Heart left ventricle (tissue), 16 donors: ENCODE data around the gene TRIM54. TPM values are rescaled to one million over a fixed set of nuclear protein-coding genes. Genes with fewer than 3 reads are reported as not detected.
A peak's percentile ranks its signal among the peaks of the same experiment; 100 is the strongest.

Experiments
- ATAC-seq, 4 donors: fragments of 200-7000 bp; cut with Tn5 transposase; one replicate each; pipeline ENCODE4 v1.9.1; 2020 to 2022; ENCODE audit warnings: moderate library complexity in 4 of 4, mild to moderate bottlenecking in 3 of 4, moderate number of reproducible peaks in 1 of 4
- DNase-seq, 5 donors: peaks; one replicate each; pipeline ENCODE4 v3.0.0-alpha.2; 2020
- H3K27ac ChIP-seq, 12 donors: fragments of 200-600 bp; sonication (generic) in 4 of 12; one replicate each; pipeline versions ENCODE4 v1.5.0 to v1.8.0; 2016 to 2022; ENCODE audit warnings: mild to moderate bottlenecking in 2 of 12
- H3K27me3 ChIP-seq, 9 donors: fragments of 200-600 bp; sonication (generic) in 2 of 9; one replicate each; pipeline versions ENCODE4 v1.5.1 to v1.8.0; 2016 to 2022; ENCODE audit warnings: mild to moderate bottlenecking in 3 of 9
- H3K36me3 ChIP-seq, 9 donors: fragments of 200-600 bp; sonication (generic) in 2 of 9; one replicate each; pipeline versions ENCODE4 v1.5.0 to v1.8.0; 2018 to 2022; ENCODE audit warnings: mild to moderate bottlenecking in 2 of 9
- H3K4me1 ChIP-seq, 12 donors: fragments of 200-600 bp; sonication (generic) in 4 of 12; one replicate each; pipeline versions ENCODE4 v1.5.0 to v1.8.0; 2016 to 2022; ENCODE audit warnings: mild to moderate bottlenecking in 3 of 12
- H3K4me3 ChIP-seq, 12 donors: fragments of 200-600 bp; sonication (generic) in 4 of 12; one replicate each; pipeline versions ENCODE4 v1.5.0 to v1.8.0; 2017 to 2022; ENCODE audit warnings: mild to moderate bottlenecking in 9 of 12, moderate library complexity in 4 of 12
- H3K9me3 ChIP-seq, 12 donors: fragments of 200-600 bp; sonication (generic) in 4 of 12; one replicate each; pipeline versions ENCODE4 v1.5.0 to v1.8.0; 2016 to 2022; ENCODE audit warnings: mild to moderate bottlenecking in 1 of 12
- CTCF ChIP-seq, 12 donors: fragments of 200-600 bp; sonication (generic) in 4 of 12; IDR thresholded peaks; one replicate each; pipeline versions ENCODE4 v1.5.0 to v1.8.0; 2018 to 2022; ENCODE audit warnings: antibody characterized with exemption in 12 of 12, mild to moderate bottlenecking in 5 of 12
- POLR2A ChIP-seq, 2 donors: fragments of 450-650 bp; IDR thresholded peaks; one replicate each; pipeline ENCODE4 v1.6.1; 2017; ENCODE audit warnings: antibody characterized with exemption in 2 of 2, mild to moderate bottlenecking in 2 of 2, moderate library complexity in 2 of 2
- WGBS, 4 donors: extraction: QIAGEN DNeasy Blood & Tissue Kit in 2 of 4; methylation state at CpG; one replicate each; pipeline versions ENCODE4 v1.1.5 to v1.1.7; 2013 to 2018; 5-methylcytosine and 5-hydroxymethylcytosine counted together
- intact Hi-C, 10 donors: fragments of 100-400 bp; cut with DNase I; formaldehyde crosslinking; loops; one replicate each; pipeline versions ENCODE4 v1.11.1 to v1.14.2; 2022
- polyA plus RNA-seq, 2 donors: library from polyadenylated mRNA; stranded (reverse); fragments of 200-250 nt; gene quantifications; one replicate each; pipeline ENCODE4 v1.2.3, GENCODE V29; 2013
- total RNA-seq, 9 donors: library from RNA; depleted of rRNA in 2 of 9; stranded (reverse); fragments of >200 nt in 2 of 9; fragmentation: NEBNext Ultra II Directional in 3 of 9; extraction: Animal tissue kit (Norgen Biotek cat#: 25700) in 3 of 9; gene quantifications; one replicate each; pipeline versions ENCODE4 v1.1.0 to v1.2.4, GENCODE V29; 2016 to 2023
- donor health status: ischemic (EF 13 %, LVEDD 7.1; RV severe dilation, severe dysfunction).
- donor health status: healthy with polysubstance abuse.
- donor health status: DM: no; HTN: yes; CAD: no.
- donor health status: DM: no; HTN: no; CAD: no.
- donor health status: ischemic (EF 25% LVEDD 6.9; RV normal size, moderate dysfunction).
- donor health status: ischemic (EF 25% LVEDD 5.7; RV mildly dilated, moderate dysfunction).
- donor health status: healthy.
- donor health status: DM: yes; HTN: yes; CAD: no.
- donor health status: ischemic (EF 35%, LVEDD 5.7; RV mildly dilated, moderate dysfunction).
- donor health status: nonischemic (EF 11% LVEDD 7.7; RV severe dilation, severe dysfunction).
- donor health status: DM: yes; HTN: yes; CAD: no.
- donor health status: PGD.
- donor health status: ischemic (EF 29% LVEDD 5.4; RV normal size, mild dysfunction).
- donor health status: nonischemic (EF 23%, LVEDD 6.1; RV moderate dilation, normal function).

The TRIM54 gene
- total and polyA plus RNA-seq, 11 donors: 128 to 329 (median 241) TPM

- peaks cover 0 to 58% (median 38%) of the 10 kb centered on the region in 9 donors for H3K36me3 ChIP-seq
- H3K27ac ChIP-seq: peak overlapping the region in 2 of 12 donors; percentile 9 to 22
- H3K9me3 ChIP-seq: no peaks in the 10 kb centered on the region
- TF ChIP-seq CTCF (IDR thresholded peaks at IDR 0.05): no peak
- no peak for TF ChIP-seq POLR2A (IDR thresholded peaks at IDR 0.05)
- peaks cover 0 to 32% (median 12%) of the 10 kb centered on the region in 12 donors for H3K4me1 ChIP-seq
- 14 to 37% (median 30%) methylated on average over 14 to 75 of the region's 75 CpGs for WGBS, 4 donors
- H3K4me3 ChIP-seq: no peak overlapping the region
- H3K27me3 ChIP-seq: peaks cover 0 to 48% (median 23%) of the 10 kb centered on the region in 9 donors
- DNase-seq (peak in 1 of 5 donors; percentile 60), ATAC-seq (peak in 3 of 4 donors; percentile 7 to 26 (median 12))
- intact Hi-C loops: loop anchor here in 1 of 10 donors (10.0 kb wide), 1 partner anchor 203 kb away; no protein-coding TSS in a partner anchor
Observed at GRCh38 chr2:27307545-27308358, 25.5 kb downstream of the TRIM54 start.

GRCh38 chr2:27308359-27308881 is 26.2 kb downstream of the TRIM54 start, which contains the start of gene UCN:
Gene UCN, minus strand, starts transcription at chr2:27308445. Its CDS starts 550 bp downstream, at chr2:27307895.
- DNase-seq: peak in 4 of 5 donors; percentile 48 to 59 (median 54)

GRCh38 chr2:27309651-27310050 is 27.4 kb downstream of the TRIM54 start:
- H3K9me3 ChIP-seq: no peaks in the 10 kb centered on the region
- peaks cover 0 to 28% (median 10%) of the 10 kb centered on the region in 12 donors for H3K4me1 ChIP-seq
- H3K36me3 ChIP-seq: peaks cover 0 to 47% (median 38%) of the 10 kb centered on the region in 9 donors
- WGBS, 4 donors: 67 to 82% (median 77%) methylated on average over 6 of the region's 6 CpGs
- H3K4me3 ChIP-seq: no peak overlapping the region
- peaks cover 0 to 45% (median 23%) of the 10 kb centered on the region in 9 donors for H3K27me3 ChIP-seq
- ATAC-seq (no peak), DNase-seq (no peak)
- intact Hi-C loops: loop anchor here in 1 of 10 donors (10.0 kb wide), 1 partner anchor 205 kb away; no protein-coding TSS in a partner anchor
- H3K27ac ChIP-seq: no peak overlapping the region
- TF ChIP-seq POLR2A (IDR thresholded peaks at IDR 0.05) (no peak), CTCF (IDR thresholded peaks at IDR 0.05) (no peak)

More at GRCh38 chr2:27308359-27308881, 26.2 kb downstream of the TRIM54 start, which contains the start of gene UCN:
- H3K27ac ChIP-seq: peak within 1 kb of the TSS in 2 of 12 donors; percentile 9 to 22
- H3K9me3 ChIP-seq: no peaks in the 10 kb centered on the region
- no peak for TF ChIP-seq CTCF (IDR thresholded peaks at IDR 0.05)
- H3K36me3 ChIP-seq: peaks cover 0 to 54% (median 38%) of the 10 kb centered on the region in 9 donors
- peaks cover 0 to 28% (median 10%) of the 10 kb centered on the region in 12 donors for H3K4me1 ChIP-seq
- intact Hi-C loops: loop anchor here in 1 of 10 donors (10.0 kb wide), 1 partner anchor 204 kb away; no protein-coding TSS in a partner anchor
- ATAC-seq: peak; percentile 16 to 50 (median 40)
- WGBS, 4 donors: 22 to 54% (median 30%) methylated on average over 3 to 25 of the region's 25 CpGs
- H3K27me3 ChIP-seq: peaks cover 0 to 48% (median 23%) of the 10 kb centered on the region in 9 donors
- H3K4me3 ChIP-seq: no peak within 1 kb of the TSS

- TF ChIP-seq POLR2A (IDR thresholded peaks at IDR 0.05) (no peak), CTCF (IDR thresholded peaks at IDR 0.05) (no peak)
- peaks cover 0 to 20% (median 9%) of the 10 kb centered on the region in 9 donors for H3K27me3 ChIP-seq
- ATAC-seq: no peak
- H3K4me3 ChIP-seq: no peak overlapping the region
- intact Hi-C loops: no loop called here
- H3K4me1 ChIP-seq: peaks cover 0 to 25% (median 8%) of the 10 kb centered on the region in 12 donors
- peaks cover 0 to 42% (median 28%) of the 10 kb centered on the region in 9 donors for H3K36me3 ChIP-seq
- WGBS, 4 donors: 90 to 94% (median 91%) methylated on average over 3 of the region's 3 CpGs
- no peak overlapping the region for H3K27ac ChIP-seq
- H3K9me3 ChIP-seq: no peaks in the 10 kb centered on the region
- DNase-seq: no peak
Observed at GRCh38 chr2:27312152-27312551, 29.9 kb downstream of the TRIM54 start.
